B cell (primary cell): ENCODE data around the gene NET1. TPM values are rescaled to one million over a fixed set of nuclear protein-coding genes. Genes with fewer than 3 reads are reported as not detected.

Experiments
- ATAC-seq: fragments of 200-7000 bp; cut with Tn5 transposase; one replicate; pipeline ENCODE4 v1.10.0; 2021; ENCODE audit warnings: low read depth, mild to moderate bottlenecking, moderate number of reproducible peaks, moderate library complexity
- CTCF ChIA-PET: fragments of 350-600 bp; sonication (Branson Sonifier 250); formaldehyde crosslinking; loops from one replicate; lab custom pipeline; 2021; ENCODE audit warnings: antibody characterized with exemption, inconsistent platforms; lab: Charles Lee
- POLR2A ChIA-PET: fragments of 350-600 bp; sonication (Branson Sonifier 250); formaldehyde crosslinking; loops from one replicate; lab custom pipeline; 2021; ENCODE audit warnings: antibody characterized with exemption; lab: Charles Lee
- DNase-seq: peaks from one replicate; pipeline ENCODE4 v3.0.0; 2013
- H2AFZ ChIP-seq: 2 replicates; pipeline ENCODE4 v1.6.1; 2012; ENCODE audit warnings: mild to moderate bottlenecking, low read depth, low read length; ENCODE audit not compliant: insufficient read depth, poor library complexity, severe bottlenecking
- H3K27ac ChIP-seq, 2 donors: 1 replicate in 1 of 2; 2 replicates in 1 of 2; pipeline ENCODE4 v1.5.1; 2012 to 2013; ENCODE audit warnings: low read length in 2 of 2, mild to moderate bottlenecking in 2 of 2, moderate library complexity in 1 of 2
- H3K27me3 ChIP-seq, 4 experiments: fragments of 200-600 bp in 1 of 4; sonication (generic) in 1 of 4; replicated peaks in 1 of 4; 1 replicate in 2 of 4; 2 replicates in 2 of 4; pipeline versions ENCODE4 v1.6.1 to v1.7.0; 2013 to 2016; ENCODE audit warnings: low read length in 3 of 4, mild to moderate bottlenecking in 2 of 4, mixed read lengths in 1 of 4, moderate library complexity in 1 of 4; ENCODE audit not compliant: insufficient read depth in 4 of 4, control insufficient read depth in 3 of 4; ENCODE audit errors: control extremely low read depth in 1 of 4
- H3K36me3 ChIP-seq, 2 experiments: replicated peaks in 1 of 2; 1 replicate in 1 of 2; 2 replicates in 1 of 2; pipeline versions ENCODE4 v1.6.1 to v1.7.1; 2013; ENCODE audit warnings: low read length in 1 of 2; ENCODE audit not compliant: insufficient read depth in 2 of 2, control insufficient read depth in 1 of 2; ENCODE audit errors: control extremely low read depth in 1 of 2, extremely low read depth in 1 of 2
- H3K4me1 ChIP-seq, 2 donors: fragments of 200-600 bp in 1 of 2; sonication (generic) in 1 of 2; 1 replicate in 1 of 2; 2 replicates in 1 of 2; pipeline versions ENCODE4 v1.5.1 to v1.6.1; 2013 to 2017; ENCODE audit warnings: low read length in 2 of 2; ENCODE audit not compliant: control insufficient read depth in 2 of 2, insufficient read depth in 2 of 2
- H3K4me2 ChIP-seq: replicated peaks from 2 replicates; pipeline ENCODE3; 2012; ENCODE audit warnings: mild to moderate bottlenecking, low read depth, low read length; ENCODE audit not compliant: poor library complexity, severe bottlenecking
- H3K4me3 ChIP-seq, 5 experiments: fragments of 200-600 bp in 1 of 5; sonication (generic) in 1 of 5; 1 replicate in 3 of 5; 2 replicates in 2 of 5; pipeline versions ENCODE4 v1.5.1 to v1.7.0; 2011 to 2016; ENCODE audit warnings: low read length in 4 of 5, mild to moderate bottlenecking in 4 of 5, low read depth in 2 of 5, control low read depth in 1 of 5, moderate library complexity in 1 of 5; ENCODE audit not compliant: insufficient read depth in 1 of 5; ENCODE audit errors: control extremely low read depth in 1 of 5, extremely low read depth in 1 of 5
- H3K79me2 ChIP-seq: fragments of 200-600 bp; sonication (generic); one replicate; pipeline ENCODE4 v1.6.0; 2016; ENCODE audit warnings: low read length; ENCODE audit not compliant: control insufficient read depth, insufficient read depth
- H3K9ac ChIP-seq: fragments of 200-600 bp; sonication (generic); 2 replicates; pipeline ENCODE4 v1.6.1; 2017; ENCODE audit warnings: mild to moderate bottlenecking, low read length, moderate library complexity
- H3K9me3 ChIP-seq, 3 donors: one replicate each; pipeline versions ENCODE4 v1.6.1 to v1.7.1; 2013; ENCODE audit warnings: low read length in 2 of 3; ENCODE audit not compliant: control insufficient read depth in 2 of 3, insufficient read depth in 1 of 3; ENCODE audit errors: control extremely low read depth in 1 of 3
- H4K20me1 ChIP-seq: 2 replicates; pipeline ENCODE4 v1.6.0; 2012; ENCODE audit warnings: mild to moderate bottlenecking, low read length; ENCODE audit not compliant: insufficient read depth, control insufficient read depth, poor library complexity, severe bottlenecking
- H3K27ac Mint-ChIP-seq: one replicate; pipeline ENCODE4 v1.8.0; 2021; ENCODE audit warnings: mixed read lengths
- H3K27me3 Mint-ChIP-seq: one replicate; pipeline ENCODE4 v1.8.0; 2021; ENCODE audit warnings: mixed read lengths
- H3K4me1 Mint-ChIP-seq: one replicate; pipeline ENCODE4 v1.8.0; 2021; ENCODE audit warnings: mixed read lengths
- H3K4me3 Mint-ChIP-seq: one replicate; pipeline ENCODE4 v1.8.0; 2021; ENCODE audit warnings: mixed read lengths
- H3K9me3 Mint-ChIP-seq: one replicate; pipeline ENCODE4 v1.8.0; 2022; ENCODE audit warnings: mixed read lengths; ENCODE audit not compliant: insufficient read depth
- CTCF ChIP-seq: fragments of 200-600 bp; IDR thresholded peaks from one replicate; pipeline ENCODE4 v1.8.0; 2022; ENCODE audit warnings: antibody characterized with exemption, mild to moderate bottlenecking
- EZH2 ChIP-seq: IDR thresholded peaks from 2 replicates; pipeline ENCODE4 v1.6.1; 2012; ENCODE audit warnings: borderline replicate concordance, low read depth, mild to moderate bottlenecking, moderate library complexity, low read length; ENCODE audit not compliant: insufficient read depth, poor library complexity, severe bottlenecking
- WGBS: methylation state at CpG from one replicate; pipeline ENCODE4 v1.1.5; 2013; ENCODE audit warnings: missing lambda C conversion rate; ENCODE audit not compliant: insufficient coverage; 5-methylcytosine and 5-hydroxymethylcytosine counted together
- intact Hi-C: fragments of 100-400 bp; cut with micrococcal nuclease; formaldehyde crosslinking; loops from one replicate; pipeline ENCODE4 v1.10.0; 2022
- polyA plus RNA-seq: library from polyadenylated mRNA; depleted of rRNA; stranded (reverse); fragments of >200 nt; gene quantifications from 2 replicates; pipeline ENCODE4 v1.2.3, GENCODE V29; 2012
- total RNA-seq, 2 donors: library from RNA; stranded (reverse); fragments of 120-200 nt in 1 of 2; gene quantifications; 1 replicate in 1 of 2; 2 replicates in 1 of 2; pipeline versions ENCODE4 v1.2.3 to v1.2.4, GENCODE V29; 2013 to 2022

The NET1 gene
- total and polyA plus RNA-seq, 2 donors (not counting 1 experiment from before 2014, with no cell fraction given): 3.5 to 6.4 TPM

- no peaks in the 10 kb centered on the region for H3K79me2 ChIP-seq
- 95% methylated on average over 4 of the region's 12 CpGs for WGBS
- H4K20me1 ChIP-seq: no peaks in the 10 kb centered on the region
- H3K27ac ChIP-seq: no peak overlapping the region
- no peak overlapping the region for H2AFZ ChIP-seq
- peaks cover 37% of the 10 kb centered on the region for H3K27me3 Mint-ChIP-seq
- no peaks in the 10 kb centered on the region for H3K4me1 ChIP-seq
- peaks cover 0 to 6% (median 0%) of the 10 kb centered on the region in 3 donors for H3K9me3 ChIP-seq
- H3K27me3 ChIP-seq: peaks cover 0 to 3% (median 1%) of the 10 kb centered on the region in 4 experiments
- POLR2A ChIA-PET: no interaction called here
- H3K4me1 Mint-ChIP-seq: no peaks in the 10 kb centered on the region
- TF ChIP-seq CTCF (no peak), EZH2 (no peak)
- no peak overlapping the region for H3K4me3 Mint-ChIP-seq
- no peak overlapping the region for H3K4me2 ChIP-seq
- ATAC-seq (no peak), DNase-seq (no peak)
- H3K4me3 ChIP-seq: no peak overlapping the region
- H3K9ac ChIP-seq: no peak overlapping the region
- no peaks in the 10 kb centered on the region for H3K36me3 ChIP-seq
- no peaks in the 10 kb centered on the region for H3K9me3 Mint-ChIP-seq
- H3K27ac Mint-ChIP-seq: no peak overlapping the region
- CTCF ChIA-PET: no interaction called here
- intact Hi-C loops: no loop called here
These were observed 15.6 kb upstream of the NET1 start for GRCh38 chr10:5396556-5397300.

- TF ChIP-seq EZH2: no peak
- no peak for TF ChIP-seq CTCF
- Histone ChIP-seq H3K79me2 (no peaks in the 10 kb centered on the region), H3K9ac (no peak overlapping the region), H4K20me1 (no peaks in the 10 kb centered on the region), H3K4me3 (no peak overlapping the region), H3K4me2 (no peak overlapping the region), H3K4me1 (no peaks in the 10 kb centered on the region), H3K27me3 (peaks cover 0 to 3% (median 1%) of the 10 kb centered on the region in 4 experiments), H3K9me3 (no peaks in the 10 kb centered on the region), H2AFZ (no peak overlapping the region), H3K36me3 (no peaks in the 10 kb centered on the region), H3K27ac (no peak overlapping the region)
- Mint-ChIP-seq H3K27ac (no peak overlapping the region), H3K9me3 (no peaks in the 10 kb centered on the region), H3K4me3 (no peak overlapping the region), H3K4me1 (no peaks in the 10 kb centered on the region), H3K27me3 (peaks cover 33% of the 10 kb centered on the region)
- WGBS: 67% methylated on average over 1 of the region's 6 CpGs
- POLR2A ChIA-PET: no interaction called here
- ATAC-seq (no peak), DNase-seq (no peak)
- intact Hi-C loops: no loop called here
- CTCF ChIA-PET: no interaction called here
These were observed 13.0 kb upstream of the NET1 start for GRCh38 chr10:5399332-5399731.
